Fibroblast of villous mesenchyme (primary cell): Measurements from ENCODE around the gene ABHD6. TPM values are rescaled to one million over a fixed set of nuclear protein-coding genes. Genes with fewer than 3 reads are reported as not detected.
"Not testable (repeated sequence)": the region's sequence is repeated elsewhere in the genome, so short reads cannot be mapped to it uniquely, and the experiment has no call there.

ENCODE experiments used
- DNase-seq: peaks from one replicate; pipeline ENCODE4 v3.0.0-alpha.2; 2010; ENCODE audit warnings: low read depth
- H3K4me3 ChIP-seq: 2 replicates; pipeline ENCODE4 v1.5.1; 2011; ENCODE audit warnings: low read depth, mild to moderate bottlenecking, low read length
- total RNA-seq: library from RNA; depleted of rRNA; stranded (reverse); fragments of >200 nt; gene quantifications from 2 replicates; pipeline ENCODE4 v1.2.3, GENCODE V29; 2012
- TF ChIP-seq, protein P1 (sequence below): IDR thresholded peaks from 2 replicates; pipeline ENCODE4 v1.5.1; 2012; ENCODE audit warnings: low read depth, mild to moderate bottlenecking, low read length; ENCODE audit not compliant: insufficient read depth

ABHD6 gene
- total RNA-seq, 1 donor: 9.9 TPM

DNA sequence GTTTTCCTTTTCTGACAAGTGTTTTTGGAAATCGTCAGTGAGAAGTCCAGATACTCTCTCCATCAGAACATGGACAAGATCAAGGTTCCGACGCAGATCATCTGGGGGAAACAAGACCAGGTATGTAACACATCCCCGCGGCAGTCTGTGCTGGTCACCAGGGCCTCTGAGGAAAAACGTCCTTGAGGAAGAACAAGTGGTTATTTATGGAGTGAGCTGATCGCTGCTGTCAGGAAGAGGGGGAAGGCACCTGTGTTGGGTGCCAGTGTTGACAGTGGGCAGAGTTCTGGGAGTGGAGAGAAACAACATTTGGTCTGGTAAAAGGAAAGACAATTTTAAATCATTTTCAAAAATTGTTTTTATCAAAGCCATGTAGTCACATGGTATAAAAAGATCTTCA is 47.7 kb downstream of the ABHD6 start:
- TF ChIP-seq, protein P1, sequence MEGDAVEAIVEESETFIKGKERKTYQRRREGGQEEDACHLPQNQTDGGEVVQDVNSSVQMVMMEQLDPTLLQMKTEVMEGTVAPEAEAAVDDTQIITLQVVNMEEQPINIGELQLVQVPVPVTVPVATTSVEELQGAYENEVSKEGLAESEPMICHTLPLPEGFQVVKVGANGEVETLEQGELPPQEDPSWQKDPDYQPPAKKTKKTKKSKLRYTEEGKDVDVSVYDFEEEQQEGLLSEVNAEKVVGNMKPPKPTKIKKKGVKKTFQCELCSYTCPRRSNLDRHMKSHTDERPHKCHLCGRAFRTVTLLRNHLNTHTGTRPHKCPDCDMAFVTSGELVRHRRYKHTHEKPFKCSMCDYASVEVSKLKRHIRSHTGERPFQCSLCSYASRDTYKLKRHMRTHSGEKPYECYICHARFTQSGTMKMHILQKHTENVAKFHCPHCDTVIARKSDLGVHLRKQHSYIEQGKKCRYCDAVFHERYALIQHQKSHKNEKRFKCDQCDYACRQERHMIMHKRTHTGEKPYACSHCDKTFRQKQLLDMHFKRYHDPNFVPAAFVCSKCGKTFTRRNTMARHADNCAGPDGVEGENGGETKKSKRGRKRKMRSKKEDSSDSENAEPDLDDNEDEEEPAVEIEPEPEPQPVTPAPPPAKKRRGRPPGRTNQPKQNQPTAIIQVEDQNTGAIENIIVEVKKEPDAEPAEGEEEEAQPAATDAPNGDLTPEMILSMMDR: no peak
- DNase-seq: no peak

DNA sequence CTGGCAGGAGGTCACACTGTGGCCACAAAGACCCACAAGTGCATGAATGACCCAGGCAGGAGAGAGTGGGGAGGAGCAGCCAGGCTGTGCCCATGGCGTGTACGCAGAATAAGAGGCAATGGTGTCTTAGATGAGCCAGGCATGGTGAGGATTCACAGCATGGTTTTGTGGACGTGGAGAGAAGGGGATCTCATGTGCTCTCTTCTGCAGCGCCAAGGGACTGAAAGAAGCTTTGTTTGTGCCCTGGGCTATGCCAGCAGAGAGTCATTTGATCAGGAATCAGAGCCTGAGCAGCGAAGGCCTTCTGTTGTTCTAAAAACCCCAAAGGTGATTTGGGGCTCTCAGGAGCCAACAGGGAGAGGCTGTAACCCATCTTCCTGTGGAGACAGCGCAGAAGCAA is 49.8 kb downstream of the ABHD6 start:
- TF ChIP-seq, protein P1: no peak
- no peak for DNase-seq
- no peak overlapping the region for H3K4me3 ChIP-seq

More for the DNA sequence above, 47.7 kb downstream of the ABHD6 start:
- H3K4me3 ChIP-seq: no peak overlapping the region

DNA sequence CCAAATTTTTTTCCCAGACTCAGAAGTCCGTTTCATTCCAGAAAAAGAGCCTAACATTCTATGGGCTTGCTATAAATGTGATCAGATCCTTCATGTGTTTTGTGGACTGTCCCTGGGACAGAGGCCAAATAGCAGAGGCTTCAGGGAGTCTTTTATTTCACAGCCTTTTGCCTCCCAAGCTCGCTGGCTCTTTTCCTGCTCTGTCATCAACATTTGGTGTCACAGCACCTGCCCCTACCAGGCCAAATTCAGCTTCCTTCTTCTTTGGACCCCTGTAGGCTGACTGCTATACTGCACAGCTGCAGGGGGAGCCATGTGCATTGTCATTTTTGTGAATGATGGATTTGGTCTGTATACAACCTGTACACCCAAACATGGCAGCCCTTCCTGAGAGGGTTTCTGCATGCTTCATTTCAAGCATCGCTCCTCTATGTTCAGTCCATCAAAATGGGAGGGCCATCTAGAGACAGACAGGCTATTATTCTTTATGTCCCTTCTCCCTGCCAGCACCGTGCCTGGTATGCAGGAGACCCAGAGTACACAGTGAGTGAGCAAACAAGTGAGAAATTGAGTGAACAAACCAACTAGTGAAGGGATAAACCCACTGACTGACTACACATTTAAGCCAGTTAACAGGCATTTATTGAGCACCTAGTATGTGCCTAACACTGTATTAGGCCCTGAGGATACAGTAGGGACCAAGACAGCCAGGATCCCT is 50.6 kb downstream of the ABHD6 start:
- no peak for DNase-seq
- no peak overlapping the region for H3K4me3 ChIP-seq
- TF ChIP-seq, protein P1: peak; percentile 11

DNA sequence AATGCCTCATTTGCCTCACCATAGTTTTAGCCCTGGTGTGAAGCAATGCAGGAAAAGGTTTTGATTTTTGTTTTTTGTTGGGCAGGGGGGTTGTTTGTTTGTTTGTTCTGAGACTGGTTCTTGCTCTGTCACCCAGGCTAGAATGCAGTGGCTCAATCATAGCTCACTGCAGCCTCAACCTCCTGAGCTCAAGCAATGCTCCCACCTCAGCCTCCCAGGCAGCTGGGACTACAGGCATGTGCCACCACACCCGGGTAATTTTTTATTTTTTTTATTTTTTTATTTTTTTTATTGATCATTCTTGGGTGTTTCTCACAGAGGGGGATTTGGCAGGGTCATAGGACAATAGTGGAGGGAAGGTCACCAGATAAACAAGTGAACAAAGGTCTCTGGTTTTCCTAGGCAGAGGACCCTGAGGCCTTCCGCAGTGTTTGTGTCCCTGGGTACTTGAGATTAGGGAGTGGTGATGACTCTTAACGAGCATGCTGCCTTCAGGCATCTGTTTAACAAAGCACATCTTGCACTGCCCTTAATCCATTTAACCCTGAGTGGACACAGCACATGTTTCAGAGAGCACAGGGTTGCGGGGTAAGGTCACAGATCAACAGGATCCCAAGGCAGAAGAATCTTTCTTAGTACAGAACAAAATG is 51.5 kb downstream of the ABHD6 start:
- H3K4me3 ChIP-seq, DNase-seq: not testable (repeated sequence)

DNA sequence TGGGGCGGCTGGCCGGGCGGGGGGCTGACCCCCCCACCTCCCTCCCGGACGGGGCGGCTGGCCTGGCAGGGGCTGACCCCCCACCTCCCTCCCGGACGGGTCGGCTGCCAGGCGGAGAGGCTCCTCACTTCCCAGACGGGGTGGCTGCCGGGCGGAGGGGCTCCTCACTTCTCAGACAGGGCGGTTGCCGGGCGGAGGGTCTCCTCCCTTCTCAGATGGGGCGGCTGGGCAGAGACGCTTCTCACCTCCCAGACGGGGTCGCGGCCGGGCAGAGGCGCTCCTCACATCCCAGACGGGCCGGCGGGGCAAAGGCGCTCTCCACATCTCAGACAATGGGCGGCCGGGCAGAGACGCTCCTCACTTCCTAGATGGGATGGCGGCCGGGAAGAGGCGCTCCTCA is 52.9 kb downstream of the ABHD6 start:
- not testable (repeated sequence) for H3K4me3 ChIP-seq, DNase-seq

DNA sequence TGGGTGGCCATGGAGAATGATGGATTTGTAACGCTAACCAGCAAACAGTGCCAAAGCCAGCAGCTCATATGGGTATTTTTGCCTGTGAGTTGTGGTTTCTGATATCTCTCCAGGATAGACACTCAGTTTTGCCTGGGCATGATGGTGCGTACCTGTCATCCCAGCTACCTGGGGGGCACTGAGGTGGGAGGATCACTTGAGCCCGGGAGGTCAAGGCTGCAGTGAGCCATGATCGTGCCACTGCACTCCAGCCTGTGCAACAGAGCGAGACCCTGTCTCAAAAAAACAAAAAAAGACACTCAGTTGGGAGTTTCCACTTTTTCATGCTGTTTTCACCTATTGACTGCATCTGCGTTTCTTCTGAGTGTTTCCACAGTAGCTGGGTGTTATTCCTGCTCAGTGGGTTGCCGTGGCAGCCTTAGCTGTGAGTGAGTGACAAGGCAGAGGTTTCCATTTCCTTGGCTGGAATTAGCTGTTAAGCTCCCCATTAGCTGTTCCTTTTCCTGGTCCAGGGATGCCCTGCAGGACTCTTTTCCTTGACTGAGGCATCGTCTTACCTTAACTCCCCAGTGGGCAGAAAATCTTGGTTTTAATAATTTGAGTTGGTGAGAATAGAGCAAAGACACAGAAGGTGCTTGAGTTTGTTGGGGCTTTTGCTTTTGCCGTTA is 54.2 kb downstream of the ABHD6 start:
- DNase-seq: no peak
- no peak overlapping the region for H3K4me3 ChIP-seq
- TF ChIP-seq, protein P1: no peak

DNA sequence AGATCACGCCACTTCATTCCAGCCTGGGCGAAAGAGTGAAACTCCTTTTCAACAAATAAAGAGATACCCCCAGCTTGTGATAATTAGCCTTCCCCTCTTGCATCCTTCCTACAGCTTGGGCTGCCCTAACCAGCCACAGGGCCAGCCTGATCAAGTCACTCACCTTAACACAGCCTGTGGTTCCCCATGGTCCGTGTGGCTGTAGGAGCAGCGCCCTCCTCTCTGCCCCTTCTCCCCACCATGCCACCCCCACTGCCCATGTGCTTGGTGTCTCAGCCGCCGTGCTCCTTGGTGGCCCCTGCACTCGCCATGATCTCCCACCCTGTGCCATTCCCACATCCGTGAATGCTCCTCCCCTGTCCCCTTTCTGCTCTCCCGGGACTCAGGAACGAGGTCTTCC is 55.3 kb downstream of the ABHD6 start:
- no peak for DNase-seq
- H3K4me3 ChIP-seq: no peak overlapping the region
- TF ChIP-seq, protein P1: no peak
